Measurements from ENCODE around the gene TMEM183A. TPM values are rescaled to one million over a fixed set of nuclear protein-coding genes. Genes with fewer than 3 reads are reported as not detected.

TMEM183A gene
- polyA plus RNA-seq, 1 of the 3 experiments (the other 2 are of a cell fraction): 47.9 TPM

- TF ChIP-seq ZBTB33 (IDR thresholded peaks at IDR 0.05; ENCODE audit: borderline replicate concordance, low read depth): no peak
- TF ChIP-seq FOXM1 (IDR thresholded peaks at IDR 0.05; ENCODE audit: low read depth): no peak
- no peak for TF ChIP-seq REST (IDR thresholded peaks at IDR 0.05; ENCODE audit: low read depth, low read length)
- no peak for TF ChIP-seq NFIC (IDR thresholded peaks at IDR 0.05; ENCODE audit: borderline replicate concordance)
- TF ChIP-seq RXRA (IDR thresholded peaks at IDR 0.05; ENCODE audit: borderline replicate concordance, low read depth): no peak
Measured at GRCh38 chr1:202987255-202987654, 19.9 kb upstream of the TMEM183A start (continued).

GRCh38 chr1:202987922-202988583 lies 19.1 kb upstream of the TMEM183A start:
- Histone ChIP-seq H3K27ac (ENCODE audit: low read depth in 2 of 2, low read length in 1 of 2) (no peak overlapping the region), H3K79me2 (ENCODE audit: insufficient read depth) (no peaks in the 10 kb centered on the region), H3K4me2 (no peak overlapping the region), H4K20me1 (ENCODE audit: insufficient read depth) (no peaks in the 10 kb centered on the region), H3K27me3 (ENCODE audit: insufficient read depth) (peaks cover 36% of the 10 kb centered on the region), H3F3A (replicated peaks; ENCODE audit: insufficient read depth) (no peaks in the 10 kb centered on the region), H3K9me3 (no peaks in the 10 kb centered on the region), H3K4me3 (ENCODE audit: low read depth in 2 of 2, low read length in 1 of 2) (no peak overlapping the region), H3K9ac (no peak overlapping the region), H3K9me2 (no peaks in the 10 kb centered on the region), H3K36me3 (replicated peaks in 1 of 2; ENCODE audit: control insufficient read depth in 1 of 2, insufficient read depth in 2 of 2, low read length in 1 of 2) (no peaks in the 10 kb centered on the region), H3K4me1 (ENCODE audit: control insufficient read depth in 1 of 2, insufficient read depth in 2 of 2, low read depth in 1 of 2, low read length in 1 of 2) (no peaks in the 10 kb centered on the region), H2AFZ (ENCODE audit: low read depth) (no peak overlapping the region)
- WGBS (ENCODE audit: low lambda C conversion rate): 67% methylated on average over 5 of the region's 5 CpGs
- DNase-seq: no peak
- ChIA-PET POLR2A (interaction anchor here (0.6 kb wide), 1 partner anchor 180 kb away, joined by 3 read pairs; no protein-coding TSS in a partner anchor), CTCF (interaction anchor here (1.2 kb wide), 1 partner anchor 11 kb away, joined by 6 read pairs; no protein-coding TSS in a partner anchor)
- no peak for TF ChIP-seq TEAD4 (IDR thresholded peaks at IDR 0.05; ENCODE audit: borderline replicate concordance, insufficient read depth)
- no peak for TF ChIP-seq TAF1 (IDR thresholded peaks at IDR 0.05; ENCODE audit: borderline replicate concordance, low read depth, low read length)
- TF ChIP-seq FOSL2 (IDR thresholded peaks at IDR 0.05; ENCODE audit: borderline replicate concordance, low read depth): no peak
- no peak for TF ChIP-seq MXI1 (IDR thresholded peaks at IDR 0.05; ENCODE audit: low read depth, low read length)
- no peak for TF ChIP-seq USF2 (IDR thresholded peaks at IDR 0.05; ENCODE audit: borderline replicate concordance, low read depth, low read length)
- TF ChIP-seq RFX5 (IDR thresholded peaks at IDR 0.05; ENCODE audit: low read length): no peak
- TF ChIP-seq FOXM1 (IDR thresholded peaks at IDR 0.05; ENCODE audit: low read depth): no peak
- no peak for TF ChIP-seq RCOR1 (IDR thresholded peaks at IDR 0.05; ENCODE audit: low read length)
- TF ChIP-seq SIN3A (IDR thresholded peaks at IDR 0.05; ENCODE audit: borderline replicate concordance, low read depth, low read length): no peak
- no peak for TF ChIP-seq REST (IDR thresholded peaks at IDR 0.05; ENCODE audit: low read depth, low read length)
- TF ChIP-seq EP300 (IDR thresholded peaks at IDR 0.05; ENCODE audit: borderline replicate concordance in 1 of 2, low read depth in 1 of 2, low read length in 1 of 2): no peak
- TF ChIP-seq USF1 (IDR thresholded peaks at IDR 0.05; ENCODE audit: borderline replicate concordance, low read depth): no peak
- no peak for TF ChIP-seq IRF3 (IDR thresholded peaks at IDR 0.05; ENCODE audit: low read depth, low read length)
- no peak for TF ChIP-seq GABPA (IDR thresholded peaks at IDR 0.05; ENCODE audit: low read depth)

All from SK-N-SH (cell line).